ENCODE results near the gene KIT. TPM values are rescaled to one million over a fixed set of nuclear protein-coding genes. Genes with fewer than 3 reads are reported as not detected.

Gene KIT
- total and polyA plus RNA-seq, 10 of the 15 experiments (the other 5 are each of a cell fraction or from before 2014, with no cell fraction given) = 0.01 to 0.03 TPM; not detected in 8

GRCh38 chr4:54779476-54780148 is 121.9 kb downstream of the KIT start:
- H3K9me3 ChIP-seq (replicated peaks; ENCODE audit: control insufficient read depth, insufficient read depth, low read length) = no peaks in the 10 kb centered on the region; the same call in 2 of the 3 replicates
- no peaks in the 10 kb centered on the region for H3K79me2 ChIP-seq (ENCODE audit: control insufficient read depth, insufficient read depth, low read length)
- DNase-seq (ENCODE audit: low read depth, low spot score) (no peak), FAIRE-seq (no peak), ATAC-seq (no peak)
- in situ Hi-C loops (cut with MboI) = no loop called here
- H3K27ac ChIP-seq (ENCODE audit: control insufficient read depth, insufficient read depth) = no peak overlapping the region
- H3K4me1 ChIP-seq (ENCODE audit: control insufficient read depth, insufficient read depth, low read length) = no peaks in the 10 kb centered on the region; the same call in 1 of the 2 replicates
- SMC1A ChIA-PET (ENCODE audit: uncharacterized antibody, unreplicated experiment) = no interaction called here
- no peak for TF ChIP-seq PRDM15 (CRISPR knock-in tag; IDR thresholded peaks at IDR 0.05)
- no peak for TF ChIP-seq NFYB (IDR thresholded peaks at IDR 0.05; ENCODE audit: insufficient read depth, low read depth, low read length)
- TF ChIP-seq CEBPB (IDR thresholded peaks at IDR 0.05; ENCODE audit: borderline replicate concordance in 1 of 2, low read depth in 2 of 2, low read length in 2 of 2) = no peak
- TF ChIP-seq KDM1A (IDR thresholded peaks at IDR 0.05; ENCODE audit: borderline replicate concordance) = no peak
- TF ChIP-seq SIX5 (IDR thresholded peaks at IDR 0.05; ENCODE audit: low read depth, low read length, severe bottlenecking) = no peak
- TF ChIP-seq HDAC2 (IDR thresholded peaks at IDR 0.05) = no peak
- H3K9ac ChIP-seq (ENCODE audit: control insufficient read depth, insufficient read depth, low read length) = no peak overlapping the region
- H4K20me1 ChIP-seq (ENCODE audit: control insufficient read depth, insufficient read depth) = no peaks in the 10 kb centered on the region
- no peak overlapping the region for H3K4me2 ChIP-seq (ENCODE audit: control insufficient read depth, insufficient read depth)
- CTCF ChIA-PET = no interaction called here
- BruUV-seq (replicated peaks) = no TSS peak
- POLR2A ChIA-PET = interaction anchor here (0.6 kb wide), 1 partner anchor 97 kb away, joined by 6 read pairs; no protein-coding TSS in a partner anchor
- H3K36me3 ChIP-seq (ENCODE audit: control insufficient read depth in 2 of 2, insufficient read depth in 2 of 2, low read length in 1 of 2) = no peaks in the 10 kb centered on the region
- H2AFZ ChIP-seq (ENCODE audit: control insufficient read depth, low read depth, low read length) = no peak overlapping the region
- intact Hi-C loops (cut with micrococcal nuclease; ENCODE audit: unreplicated experiment) = no loop called here
- RAD21 ChIA-PET (ENCODE audit: unreplicated experiment) = no interaction called here
- no peak overlapping the region for H3K4me3 ChIP-seq
- 0% methylated on average over 2 of the region's 2 CpGs for WGBS (ENCODE audit: insufficient coverage, insufficient replicate concordance, low lambda C conversion rate, missing lambda C conversion rate)
- H3K27me3 ChIP-seq (replicated peaks in 1 of 2; ENCODE audit: control insufficient read depth in 2 of 2, insufficient read depth in 2 of 2, low read length in 1 of 2) = no peaks in the 10 kb centered on the region

All from GM12878 (cell line).